ENCODE data around the gene STARD3. TPM values are rescaled to one million over a fixed set of nuclear protein-coding genes. Genes with fewer than 3 reads are reported as not detected.

STARD3 gene
- total RNA-seq, 6 experiments from 2014 or later: 44.0 to 52.3 (median 46.3) TPM

- H3K27me3 Mint-ChIP-seq (ENCODE audit: insufficient read depth): peaks cover 44% of the 10 kb centered on the region
- H3K27ac Mint-ChIP-seq: no peak overlapping the region
- TF ChIP-seq CTCF (IDR thresholded peaks at IDR 0.05): no peak
- H3K4me3 Mint-ChIP-seq: no peak overlapping the region
- H3K4me1 Mint-ChIP-seq (ENCODE audit: low read depth): peaks cover 8% of the 10 kb centered on the region
- H3K36me3 Mint-ChIP-seq (ENCODE audit: low read depth): no peaks in the 10 kb centered on the region
- DNase-seq: no peak
- H3K9me3 Mint-ChIP-seq: no peaks in the 10 kb centered on the region
Observed at GRCh38 chr17:39627047-39627711, 9.8 kb upstream of the STARD3 start.

DNA sequence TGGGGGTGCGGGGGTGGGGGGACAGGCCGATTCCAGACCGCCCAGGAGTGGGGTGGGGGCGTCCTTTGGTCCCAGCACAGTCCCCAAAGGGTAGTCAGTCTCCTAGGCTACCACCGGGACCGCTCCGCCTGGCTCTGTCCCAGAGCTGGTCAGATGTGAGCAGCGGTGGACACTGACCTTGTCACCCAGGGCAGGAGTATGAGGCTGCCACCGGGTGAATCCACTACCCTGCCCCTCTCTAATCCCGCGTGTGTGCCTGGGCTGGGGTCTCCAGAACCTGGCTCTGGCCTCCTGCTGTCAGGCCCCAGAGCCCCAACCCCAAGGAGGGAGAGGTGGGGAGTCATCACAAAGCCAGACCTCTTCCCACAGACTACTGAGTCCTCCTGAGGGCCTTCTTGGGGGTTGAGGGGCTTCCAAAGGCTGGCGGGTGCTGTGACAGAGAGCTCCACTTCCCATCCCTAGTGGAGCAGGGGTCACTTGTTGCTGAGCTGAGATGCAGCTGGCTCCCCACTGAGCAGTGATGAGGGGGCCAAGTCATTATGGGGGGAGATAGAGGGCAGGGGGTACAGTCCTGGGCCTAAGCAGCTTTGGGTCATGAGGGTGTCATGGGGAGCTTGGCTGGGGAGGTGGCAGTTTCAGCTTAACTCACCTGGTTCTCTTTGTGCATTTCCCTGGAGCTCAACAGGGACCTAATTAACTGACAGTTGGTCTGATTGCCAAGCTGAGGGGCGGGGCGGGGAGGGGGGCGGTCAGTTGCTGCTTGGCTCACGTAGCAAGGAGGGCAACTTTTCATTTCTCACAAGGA, 9.0 kb upstream of the STARD3 start:
- Mint-ChIP-seq H3K27ac (no peak overlapping the region), H3K36me3 (ENCODE audit: low read depth) (no peaks in the 10 kb centered on the region), H3K27me3 (ENCODE audit: insufficient read depth) (peaks cover 44% of the 10 kb centered on the region), H3K4me3 (no peak overlapping the region), H3K4me1 (ENCODE audit: low read depth) (0 out of 2 replicates have a peak, but pooled peaks cover 5% of the 10 kb centered on the region), H3K9me3 (no peaks in the 10 kb centered on the region)
- no peak for TF ChIP-seq CTCF (IDR thresholded peaks at IDR 0.05)
- DNase-seq: no peak

DNA sequence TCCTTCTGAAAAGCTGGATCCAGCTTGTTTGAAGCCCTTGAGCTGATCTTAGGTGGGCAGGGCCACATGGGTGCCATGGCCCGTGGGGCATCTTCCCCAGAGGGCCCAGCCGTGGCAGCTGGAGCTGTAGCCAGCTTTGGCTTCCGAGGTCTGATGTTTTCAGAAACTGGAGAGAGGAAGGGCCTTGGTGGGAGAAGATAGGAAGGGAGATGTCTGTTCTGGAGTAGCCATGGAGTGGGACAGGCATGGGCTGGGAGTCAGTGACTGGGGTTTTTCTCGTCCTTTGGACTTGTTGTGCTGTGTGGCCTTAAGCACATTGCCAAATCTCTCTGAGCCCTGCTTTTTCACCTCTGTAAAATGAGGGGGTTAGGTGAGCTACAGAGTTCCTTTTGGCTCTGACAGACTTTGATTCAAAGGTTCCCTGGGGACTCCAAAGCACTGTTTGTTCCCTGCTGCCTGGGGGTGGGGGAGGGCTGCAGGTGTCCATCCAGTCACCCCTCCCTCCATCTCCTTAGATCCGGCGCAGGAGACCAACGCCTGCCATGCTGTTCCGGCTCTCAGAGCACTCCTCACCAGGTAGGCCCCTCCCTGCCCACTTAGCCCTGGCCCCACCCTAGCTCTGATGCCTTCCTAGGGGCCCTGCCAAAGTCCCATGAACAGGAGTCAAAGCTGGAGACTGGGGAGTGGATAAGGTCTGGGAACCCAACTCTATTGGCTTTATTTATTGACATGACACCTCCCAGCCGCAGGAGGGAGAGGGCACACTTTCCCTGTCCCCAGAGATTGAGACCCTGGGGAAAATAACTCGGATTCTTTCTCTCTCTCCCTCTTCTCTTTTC, 8.1 kb upstream of the STARD3 start:
- Mint-ChIP-seq H3K4me1 (ENCODE audit: low read depth) (no peaks in the 10 kb centered on the region), H3K36me3 (ENCODE audit: low read depth) (no peaks in the 10 kb centered on the region), H3K4me3 (no peak overlapping the region), H3K27me3 (ENCODE audit: insufficient read depth) (peaks cover 37% of the 10 kb centered on the region), H3K9me3 (no peaks in the 10 kb centered on the region), H3K27ac (no peak overlapping the region)
- no peak for TF ChIP-seq CTCF (IDR thresholded peaks at IDR 0.05)
- DNase-seq: no peak

GRCh38 chr17:39629494-39629880, 7.5 kb upstream of the STARD3 start:
- no peak for TF ChIP-seq CTCF (IDR thresholded peaks at IDR 0.05)
- Mint-ChIP-seq H3K4me3 (no peak overlapping the region), H3K27me3 (ENCODE audit: insufficient read depth) (peaks cover 37% of the 10 kb centered on the region)

GRCh38 chr17:39629898-39630297, 7.0 kb upstream of the STARD3 start:
- H3K36me3 Mint-ChIP-seq (ENCODE audit: low read depth): no peaks in the 10 kb centered on the region
- peaks cover 37% of the 10 kb centered on the region for H3K27me3 Mint-ChIP-seq (ENCODE audit: insufficient read depth)
- H3K4me3 Mint-ChIP-seq: no peak overlapping the region
- H3K9me3 Mint-ChIP-seq: no peaks in the 10 kb centered on the region
- TF ChIP-seq CTCF (IDR thresholded peaks at IDR 0.05): no peak
- no peak for DNase-seq
- no peak overlapping the region for H3K27ac Mint-ChIP-seq
- H3K4me1 Mint-ChIP-seq (ENCODE audit: low read depth): no peaks in the 10 kb centered on the region

More at GRCh38 chr17:39629494-39629880, 7.5 kb upstream of the STARD3 start:
- Mint-ChIP-seq H3K9me3 (no peaks in the 10 kb centered on the region), H3K4me1 (ENCODE audit: low read depth) (no peaks in the 10 kb centered on the region), H3K27ac (no peak overlapping the region), H3K36me3 (ENCODE audit: low read depth) (no peaks in the 10 kb centered on the region)
- no peak for DNase-seq

Data from HFFc6 (cell line).